Stomach (tissue), 4 donors: Measurements from ENCODE around the gene WDR17.

Source experiments
- EP300 ChIP-seq: sonication (generic); formaldehyde crosslinking; IDR thresholded peaks from one replicate; pipeline ENCODE4 v1.6.1; 2017; ENCODE audit warnings: antibody characterized with exemption
- POLR2A ChIP-seq, 4 donors: fragments of 450-650 bp; IDR thresholded peaks; one replicate each; pipeline ENCODE4 v1.6.1; 2016; ENCODE audit warnings: antibody characterized with exemption in 4 of 4, control low read depth in 2 of 4, mild to moderate bottlenecking in 1 of 4, moderate library complexity in 1 of 4
- TF ChIP-seq, protein P1 (sequence below), 7 experiments: fragments of 450-650 bp in 4 of 7; fragments of 200-600 bp in 3 of 7; sonication (generic) in 3 of 7; IDR thresholded peaks; one replicate each; pipeline ENCODE4 v1.5.1; 2016 to 2019; ENCODE audit warnings: antibody characterized with exemption in 7 of 7, control low read depth in 2 of 7, mild to moderate bottlenecking in 1 of 7

DNA sequence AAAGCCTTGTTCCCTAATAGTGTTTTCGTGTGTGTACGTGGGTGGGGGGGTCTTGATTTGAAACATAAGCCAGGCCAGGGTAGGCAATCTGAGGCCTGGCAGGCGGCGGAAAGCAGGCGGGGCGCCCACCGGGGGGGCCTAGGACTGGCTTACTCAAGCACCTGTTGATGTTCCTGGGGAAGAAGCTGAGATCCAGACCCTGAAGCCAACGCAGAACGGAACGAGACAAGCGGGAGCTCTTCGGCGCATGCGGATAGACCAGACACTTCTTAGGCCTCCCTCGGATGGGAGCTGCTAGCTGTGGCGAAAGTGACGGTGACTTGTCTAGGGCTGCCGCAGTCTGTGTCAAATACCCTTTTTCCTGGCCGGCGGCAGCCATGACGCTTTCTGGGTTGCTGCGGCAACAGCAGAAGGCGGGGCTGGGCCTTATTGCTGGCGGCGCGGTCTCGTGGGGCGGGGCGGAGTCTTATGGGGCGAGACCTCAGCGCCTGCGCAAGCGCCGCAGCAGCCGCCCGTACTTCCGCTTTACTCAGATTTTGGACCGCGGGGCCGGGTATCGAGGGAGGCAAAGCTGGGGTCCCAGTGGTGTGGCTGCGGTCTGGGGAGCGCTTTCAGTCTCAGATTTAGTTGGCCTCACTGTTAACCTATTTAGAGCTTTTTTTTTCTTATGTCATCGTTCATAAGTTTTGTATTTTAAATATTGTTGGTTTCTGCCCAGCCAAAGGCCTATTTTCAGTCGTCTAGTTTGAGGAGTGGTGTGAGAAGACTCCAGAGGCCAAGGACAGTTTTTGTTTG lies 129.7 kb downstream of the WDR17 start, which contains the start of gene SPATA4:
- TF ChIP-seq, protein P1, sequence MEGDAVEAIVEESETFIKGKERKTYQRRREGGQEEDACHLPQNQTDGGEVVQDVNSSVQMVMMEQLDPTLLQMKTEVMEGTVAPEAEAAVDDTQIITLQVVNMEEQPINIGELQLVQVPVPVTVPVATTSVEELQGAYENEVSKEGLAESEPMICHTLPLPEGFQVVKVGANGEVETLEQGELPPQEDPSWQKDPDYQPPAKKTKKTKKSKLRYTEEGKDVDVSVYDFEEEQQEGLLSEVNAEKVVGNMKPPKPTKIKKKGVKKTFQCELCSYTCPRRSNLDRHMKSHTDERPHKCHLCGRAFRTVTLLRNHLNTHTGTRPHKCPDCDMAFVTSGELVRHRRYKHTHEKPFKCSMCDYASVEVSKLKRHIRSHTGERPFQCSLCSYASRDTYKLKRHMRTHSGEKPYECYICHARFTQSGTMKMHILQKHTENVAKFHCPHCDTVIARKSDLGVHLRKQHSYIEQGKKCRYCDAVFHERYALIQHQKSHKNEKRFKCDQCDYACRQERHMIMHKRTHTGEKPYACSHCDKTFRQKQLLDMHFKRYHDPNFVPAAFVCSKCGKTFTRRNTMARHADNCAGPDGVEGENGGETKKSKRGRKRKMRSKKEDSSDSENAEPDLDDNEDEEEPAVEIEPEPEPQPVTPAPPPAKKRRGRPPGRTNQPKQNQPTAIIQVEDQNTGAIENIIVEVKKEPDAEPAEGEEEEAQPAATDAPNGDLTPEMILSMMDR (IDR thresholded peaks at IDR 0.05): no peak
- TF ChIP-seq POLR2A (IDR thresholded peaks at IDR 0.05) (no peak), EP300 (no peak)
